CD4-positive, CD25-positive, alpha-beta regulatory T cell (primary cell): ENCODE data around the gene PALLD. TPM values are rescaled to one million over a fixed set of nuclear protein-coding genes. Genes with fewer than 3 reads are reported as not detected.

Experiments used
- ATAC-seq, 2 donors: fragments of 150-1000 bp; cut with Tn5 transposase; one replicate each; pipeline ENCODE4 v1.10.0; 2021; ENCODE audit warnings: low read depth in 2 of 2, moderate number of reproducible peaks in 2 of 2, moderate library complexity in 1 of 2
- DNase-seq, 3 donors: peaks; one replicate each; pipeline versions ENCODE4 v3.0.0 to v3.0.0-alpha.2; 2012 to 2022; ENCODE audit warnings: mixed read lengths in 1 of 3
- H3K27ac ChIP-seq: one replicate; pipeline ENCODE4 v1.7.0; 2013; ENCODE audit warnings: mild to moderate bottlenecking, low read length; ENCODE audit not compliant: insufficient read depth, poor library complexity, severe bottlenecking
- H3K27me3 ChIP-seq: one replicate; pipeline ENCODE4 v1.7.0; 2013; ENCODE audit warnings: low read length; ENCODE audit not compliant: control insufficient read depth, insufficient read depth
- H3K36me3 ChIP-seq: one replicate; pipeline ENCODE4 v1.7.0; 2013; ENCODE audit warnings: mild to moderate bottlenecking, low read length, moderate library complexity; ENCODE audit not compliant: control insufficient read depth, insufficient read depth
- H3K4me1 ChIP-seq: 2 replicates; pipeline ENCODE4 v1.7.0; 2013; ENCODE audit warnings: mild to moderate bottlenecking, low read length; ENCODE audit not compliant: insufficient read depth, control insufficient read depth, poor library complexity, severe bottlenecking
- H3K4me3 ChIP-seq: one replicate; pipeline ENCODE4 v1.7.0; 2013; ENCODE audit warnings: low read depth, mild to moderate bottlenecking, low read length, moderate library complexity
- H3K9me3 ChIP-seq, 2 experiments: 1 replicate in 1 of 2; 2 replicates in 1 of 2; pipeline ENCODE4 v1.7.0; 2013; ENCODE audit warnings: low read length in 2 of 2, mild to moderate bottlenecking in 1 of 2, moderate library complexity in 1 of 2; ENCODE audit not compliant: control insufficient read depth in 2 of 2
- H3K27ac Mint-ChIP-seq, 3 donors: one replicate each; pipeline ENCODE4 v1.8.0; 2020 to 2022; ENCODE audit warnings: mild to moderate bottlenecking in 3 of 3, mixed read lengths in 3 of 3, moderate library complexity in 2 of 3
- H3K27me3 Mint-ChIP-seq: one replicate; pipeline ENCODE4 v1.8.0; 2022; ENCODE audit warnings: mild to moderate bottlenecking, mixed read lengths
- H3K36me3 Mint-ChIP-seq: one replicate; pipeline ENCODE4 v1.8.0; 2020; ENCODE audit warnings: mixed read lengths
- H3K4me1 Mint-ChIP-seq, 4 donors: one replicate each; pipeline ENCODE4 v1.8.0; 2020 to 2022; ENCODE audit warnings: mixed read lengths in 4 of 4, mild to moderate bottlenecking in 1 of 4
- H3K4me3 Mint-ChIP-seq, 4 donors: one replicate each; pipeline ENCODE4 v1.8.0; 2020 to 2022; ENCODE audit warnings: mild to moderate bottlenecking in 4 of 4, mixed read lengths in 4 of 4, moderate library complexity in 3 of 4
- H3K9me3 Mint-ChIP-seq, 7 donors: one replicate each; pipeline ENCODE4 v1.8.0; 2020 to 2022; ENCODE audit warnings: mixed read lengths in 7 of 7, mild to moderate bottlenecking in 3 of 7, moderate library complexity in 2 of 7
- polyA plus RNA-seq, 4 donors: library from polyadenylated mRNA; unstranded; fragments of 300-500 nt; fragmentation: Illumina TruSeq; gene quantifications; one replicate each; pipeline ENCODE4 v1.2.3, GENCODE V29; 2021
- total RNA-seq: library from RNA; stranded (reverse); gene quantifications from one replicate; pipeline ENCODE4 v1.2.3, GENCODE V29; 2022

PALLD gene
- total and polyA plus RNA-seq, 5 donors from 2014 or later: 0.37 to 1.9 (median 0.76) TPM; not detected in 1

- H3K27me3 ChIP-seq: no peaks in the 10 kb centered on the region
- no peak for ATAC-seq
- H3K36me3 Mint-ChIP-seq: no peaks in the 10 kb centered on the region
Measured at GRCh38 chr4:168755598-168756477, 259.0 kb downstream of the PALLD start.

GRCh38 chr4:168757500-168757899, 260.6 kb downstream of the PALLD start:
- Histone ChIP-seq H3K36me3 (no peaks in the 10 kb centered on the region), H3K27me3 (no peaks in the 10 kb centered on the region), H3K27ac (no peak overlapping the region), H3K9me3 (no peaks in the 10 kb centered on the region), H3K4me3 (no peak overlapping the region), H3K4me1 (no peaks in the 10 kb centered on the region)
- ATAC-seq: no peak
- DNase-seq: no peak
- Mint-ChIP-seq H3K27ac (no peak overlapping the region), H3K36me3 (no peaks in the 10 kb centered on the region), H3K9me3 (peaks cover 0 to 3% (median 0%) of the 10 kb centered on the region in 7 donors), H3K4me3 (no peak overlapping the region), H3K4me1 (no peaks in the 10 kb centered on the region), H3K27me3 (peaks cover 4% of the 10 kb centered on the region)

More at GRCh38 chr4:168755598-168756477, 259.0 kb downstream of the PALLD start:
- H3K27ac Mint-ChIP-seq: no peak overlapping the region
- H3K4me1 Mint-ChIP-seq: no peaks in the 10 kb centered on the region
- no peaks in the 10 kb centered on the region for H3K4me1 ChIP-seq
- H3K4me3 Mint-ChIP-seq: no peak overlapping the region
- no peaks in the 10 kb centered on the region for H3K36me3 ChIP-seq
- no peak overlapping the region for H3K27ac ChIP-seq
- peaks cover 4% of the 10 kb centered on the region for H3K27me3 Mint-ChIP-seq
- no peaks in the 10 kb centered on the region for H3K9me3 ChIP-seq
- H3K9me3 Mint-ChIP-seq: peaks cover 0 to 3% (median 0%) of the 10 kb centered on the region in 7 donors
- no peak overlapping the region for H3K4me3 ChIP-seq
- no peak for DNase-seq

- H3K9me3 ChIP-seq: no peaks in the 10 kb centered on the region
- H3K27ac ChIP-seq: no peak overlapping the region
- H3K4me1 ChIP-seq: no peaks in the 10 kb centered on the region
- no peak overlapping the region for H3K4me3 ChIP-seq
- Mint-ChIP-seq H3K4me1 (no peaks in the 10 kb centered on the region), H3K36me3 (no peaks in the 10 kb centered on the region), H3K9me3 (peaks cover 0 to under 1% (median 0%) of the 10 kb centered on the region in 7 donors), H3K27ac (no peak overlapping the region), H3K4me3 (no peak overlapping the region), H3K27me3 (peaks cover 1% of the 10 kb centered on the region)
- H3K27me3 ChIP-seq: no peaks in the 10 kb centered on the region
- DNase-seq: no peak
- H3K36me3 ChIP-seq: no peaks in the 10 kb centered on the region
- no peak for ATAC-seq
Measured at GRCh38 chr4:168758351-168758876, 261.6 kb downstream of the PALLD start.

GRCh38 chr4:168759321-168759720, 262.5 kb downstream of the PALLD start:
- Histone ChIP-seq H3K9me3 (no peaks in the 10 kb centered on the region), H3K27ac (no peak overlapping the region), H3K36me3 (no peaks in the 10 kb centered on the region), H3K27me3 (no peaks in the 10 kb centered on the region), H3K4me3 (no peak overlapping the region), H3K4me1 (no peaks in the 10 kb centered on the region)
- H3K4me3 Mint-ChIP-seq: no peak overlapping the region
- no peaks in the 10 kb centered on the region for H3K4me1 Mint-ChIP-seq
- no peaks in the 10 kb centered on the region for H3K9me3 Mint-ChIP-seq
- no peak overlapping the region for H3K27ac Mint-ChIP-seq
- no peaks in the 10 kb centered on the region for H3K27me3 Mint-ChIP-seq
- H3K36me3 Mint-ChIP-seq: no peaks in the 10 kb centered on the region
- DNase-seq (no peak), ATAC-seq (no peak)

GRCh38 chr4:168759959-168760527, 263.2 kb downstream of the PALLD start:
- H3K27ac ChIP-seq: no peak overlapping the region
- H3K4me1 ChIP-seq: no peaks in the 10 kb centered on the region
- H3K27me3 ChIP-seq: no peaks in the 10 kb centered on the region
- no peak overlapping the region for H3K4me3 Mint-ChIP-seq
- no peaks in the 10 kb centered on the region for H3K27me3 Mint-ChIP-seq
- H3K9me3 ChIP-seq: no peaks in the 10 kb centered on the region
- no peak overlapping the region for H3K4me3 ChIP-seq
- no peaks in the 10 kb centered on the region for H3K4me1 Mint-ChIP-seq
- no peak overlapping the region for H3K27ac Mint-ChIP-seq
- ATAC-seq (no peak), DNase-seq (no peak)
- no peaks in the 10 kb centered on the region for H3K9me3 Mint-ChIP-seq
- no peaks in the 10 kb centered on the region for H3K36me3 Mint-ChIP-seq
- no peaks in the 10 kb centered on the region for H3K36me3 ChIP-seq

GRCh38 chr4:168761066-168761465, 264.2 kb downstream of the PALLD start:
- no peaks in the 10 kb centered on the region for H3K27me3 Mint-ChIP-seq

GRCh38 chr4:168765322-168765721, 268.5 kb downstream of the PALLD start:
- Mint-ChIP-seq H3K4me3 (no peak overlapping the region), H3K27me3 (no peaks in the 10 kb centered on the region), H3K36me3 (no peaks in the 10 kb centered on the region), H3K27ac (no peak overlapping the region), H3K4me1 (no peaks in the 10 kb centered on the region), H3K9me3 (peaks cover 0 to 1% (median 0%) of the 10 kb centered on the region in 7 donors)
- DNase-seq (no peak), ATAC-seq (no peak)
- Histone ChIP-seq H3K4me1 (no peaks in the 10 kb centered on the region), H3K9me3 (no peaks in the 10 kb centered on the region), H3K4me3 (no peak overlapping the region), H3K27ac (no peak overlapping the region), H3K36me3 (no peaks in the 10 kb centered on the region), H3K27me3 (no peaks in the 10 kb centered on the region)

More at GRCh38 chr4:168761066-168761465, 264.2 kb downstream of the PALLD start:
- ATAC-seq: no peak
- Mint-ChIP-seq H3K36me3 (no peaks in the 10 kb centered on the region), H3K4me3 (no peak overlapping the region), H3K4me1 (no peaks in the 10 kb centered on the region), H3K9me3 (no peaks in the 10 kb centered on the region), H3K27ac (no peak overlapping the region)
- no peak for DNase-seq
- no peaks in the 10 kb centered on the region for H3K27me3 ChIP-seq
- no peaks in the 10 kb centered on the region for H3K36me3 ChIP-seq
- H3K4me3 ChIP-seq: no peak overlapping the region
- H3K27ac ChIP-seq: no peak overlapping the region
- no peaks in the 10 kb centered on the region for H3K4me1 ChIP-seq
- no peaks in the 10 kb centered on the region for H3K9me3 ChIP-seq
